Activated naive CD4-positive, alpha-beta T cell treated with anti-CD3 and anti-CD28 coated beads for 36 hours (primary cell): ENCODE results near the gene RXRB. TPM values are rescaled to one million over a fixed set of nuclear protein-coding genes. Genes with fewer than 3 reads are reported as not detected.

ENCODE experiments used
- CTCF ChIA-PET: fragments of 350-600 bp; sonication (Branson Sonifier 250); formaldehyde crosslinking; loops from one replicate; lab custom pipeline; 2021; ENCODE audit warnings: antibody characterized with exemption; lab: Charles Lee
- DNase-seq: peaks from one replicate; pipeline ENCODE4 v3.0.0-alpha.2; 2020
- H3K27ac Mint-ChIP-seq: one replicate; pipeline ENCODE4 v1.8.0; 2021; ENCODE audit warnings: mild to moderate bottlenecking, mixed read lengths
- H3K27me3 Mint-ChIP-seq: one replicate; pipeline ENCODE4 v1.8.0; 2021; ENCODE audit warnings: low read depth, mixed read lengths
- H3K36me3 Mint-ChIP-seq: one replicate; pipeline ENCODE4 v1.8.0; 2021; ENCODE audit warnings: low read depth, mixed read lengths
- H3K4me1 Mint-ChIP-seq: one replicate; pipeline ENCODE4 v1.8.0; 2021; ENCODE audit warnings: low read depth, mixed read lengths
- H3K4me3 Mint-ChIP-seq: one replicate; pipeline ENCODE4 v1.8.0; 2021; ENCODE audit warnings: mild to moderate bottlenecking, moderate library complexity, mixed read lengths
- H3K9me3 Mint-ChIP-seq: one replicate; pipeline ENCODE4 v1.8.0; 2021; ENCODE audit warnings: mixed read lengths
- intact Hi-C: fragments of 100-400 bp; cut with micrococcal nuclease; formaldehyde crosslinking; loops from one replicate; pipeline ENCODE4 v1.15.1; 2023
- total RNA-seq, 2 experiments: library from RNA; stranded (reverse); gene quantifications; one replicate each; pipeline ENCODE4 v1.2.3, GENCODE V29; 2021

The RXRB gene
- total RNA-seq, result 10 to 100 TPM; 50.4 to 50.6 TPM

GRCh38 chr6:33200219-33201146 lies at the start of gene RXRB, which contains the start of gene SLC39A7:
TSS of gene RXRB (minus strand) at chr6:33200665. CDS start at chr6:33200476, 189 bp downstream.
TSS of gene SLC39A7 (plus strand) at chr6:33200867. CDS start at chr6:33201246, 379 bp downstream.
- no peaks in the 10 kb centered on the region for H3K9me3 Mint-ChIP-seq
- peak within 1 kb of the TSS; percentile 98 for H3K4me3 Mint-ChIP-seq
- H3K27ac Mint-ChIP-seq, result peak within 1 kb of the TSS; percentile 97
- H3K36me3 Mint-ChIP-seq, result peaks cover 38% of the 10 kb centered on the region
- H3K27me3 Mint-ChIP-seq, result no peaks in the 10 kb centered on the region
- H3K4me1 Mint-ChIP-seq, result peaks cover 60% of the 10 kb centered on the region
- DNase-seq, result peak; percentile 100
- CTCF ChIA-PET, result interaction anchor here (0.6 kb wide), 2 partner anchors 202 to 265 kb away, joined by 3 to 4 read pairs; no protein-coding TSS in a partner anchor
- intact Hi-C loops, result loop anchor here (1.0 to 10.0 kb wide), 8 partner anchors 49 to 1006 kb away; partner anchors contain the start of genes CUTA, GPSM3, PBX2 and PHF1

GRCh38 chr6:33249732-33250630 lies 49.5 kb upstream of the RXRB start:
- Mint-ChIP-seq H3K36me3 (peaks cover 21% of the 10 kb centered on the region), H3K9me3 (no peaks in the 10 kb centered on the region), H3K27me3 (no peaks in the 10 kb centered on the region), H3K4me3 (peak overlapping the region; percentile 90), H3K4me1 (peaks cover 37% of the 10 kb centered on the region), H3K27ac (peak overlapping the region; percentile 93)
- CTCF ChIA-PET, result interaction anchor here (1.0 to 5.5 kb wide), 16 partner anchors 8 to 230 kb away, joined by 3 to 57 read pairs (median 5); partner anchors contain the start of genes B3GALT4, HSD17B8, PFDN6 and RPS18
- DNase-seq, result peak; percentile 36
- intact Hi-C loops, result loop anchor here (1.0 to 2.0 kb wide), 7 partner anchors 21 to 73 kb away; partner anchors contain the start of genes PFDN6, RXRB, SLC39A7 and TAPBP

- H3K36me3 Mint-ChIP-seq, result peaks cover 21% of the 10 kb centered on the region
- H3K4me3 Mint-ChIP-seq, result peak overlapping the region; percentile 90
- H3K27ac Mint-ChIP-seq, result peak overlapping the region; percentile 93
- CTCF ChIA-PET, result interaction anchor here (0.8 to 5.5 kb wide), 30 partner anchors 9 to 235 kb away, joined by 3 to 57 read pairs (median 5); partner anchors contain the start of genes B3GALT4, HSD17B8, PFDN6 and RING1
- peak; percentile 99 for DNase-seq
- intact Hi-C loops, result loop anchor here (1.0 to 2.0 kb wide), 11 partner anchors 22 to 235 kb away; partner anchors contain the start of genes PFDN6, RXRB, SLC39A7 and TAPBP
- no peaks in the 10 kb centered on the region for H3K9me3 Mint-ChIP-seq
- H3K4me1 Mint-ChIP-seq, result peaks cover 37% of the 10 kb centered on the region
- no peaks in the 10 kb centered on the region for H3K27me3 Mint-ChIP-seq
Measured at GRCh38 chr6:33248932-33249731, 48.7 kb upstream of the RXRB start.

DNA sequence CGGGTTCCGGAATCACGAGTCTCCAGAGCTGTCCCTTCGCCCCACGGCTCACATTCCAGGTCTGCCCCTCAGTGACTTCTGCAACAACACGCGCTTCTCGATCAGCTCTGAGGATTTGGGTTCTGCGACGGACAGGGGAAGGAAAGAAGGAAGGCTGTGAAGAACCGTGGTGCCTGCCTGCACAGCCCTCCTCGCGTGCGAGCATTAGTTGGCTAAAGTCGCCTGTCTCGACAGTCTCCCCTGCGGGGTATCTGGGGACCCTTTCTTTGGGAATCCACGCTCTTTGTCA lies 48.1 kb upstream of the RXRB start:
- no peaks in the 10 kb centered on the region for H3K27me3 Mint-ChIP-seq
- H3K9me3 Mint-ChIP-seq, result no peaks in the 10 kb centered on the region
- CTCF ChIA-PET, result interaction anchor here (0.8 to 5.5 kb wide), 28 partner anchors 9 to 234 kb away, joined by 3 to 57 read pairs (median 5); partner anchors contain the start of genes B3GALT4, HSD17B8, RING1 and RPS18
- intact Hi-C loops, result loop anchor here (1.0 to 2.0 kb wide), 5 partner anchors 66 to 234 kb away; partner anchors contain the start of gene TAPBP
- peaks cover 21% of the 10 kb centered on the region for H3K36me3 Mint-ChIP-seq
- DNase-seq, result no peak
- peaks cover 37% of the 10 kb centered on the region for H3K4me1 Mint-ChIP-seq
- peak overlapping the region; percentile 93 for H3K27ac Mint-ChIP-seq
- peak overlapping the region; percentile 90 for H3K4me3 Mint-ChIP-seq

- CTCF ChIA-PET, result interaction anchor here (0.7 to 5.5 kb wide), 28 partner anchors 8 to 234 kb away, joined by 3 to 57 read pairs (median 5); partner anchors contain the start of genes B3GALT4, HSD17B8, RING1 and RPS18
- H3K27me3 Mint-ChIP-seq, result no peaks in the 10 kb centered on the region
- peak overlapping the region; percentile 93 for H3K27ac Mint-ChIP-seq
- peaks cover 21% of the 10 kb centered on the region for H3K36me3 Mint-ChIP-seq
- peak overlapping the region; percentile 90 for H3K4me3 Mint-ChIP-seq
- intact Hi-C loops, result loop anchor here (1.0 to 2.0 kb wide), 5 partner anchors 67 to 234 kb away; partner anchors contain the start of gene TAPBP
- no peaks in the 10 kb centered on the region for H3K9me3 Mint-ChIP-seq
- DNase-seq, result peak; percentile 97
- H3K4me1 Mint-ChIP-seq, result peaks cover 39% of the 10 kb centered on the region
Measured at GRCh38 chr6:33247977-33248642, 47.6 kb upstream of the RXRB start.

DNA sequence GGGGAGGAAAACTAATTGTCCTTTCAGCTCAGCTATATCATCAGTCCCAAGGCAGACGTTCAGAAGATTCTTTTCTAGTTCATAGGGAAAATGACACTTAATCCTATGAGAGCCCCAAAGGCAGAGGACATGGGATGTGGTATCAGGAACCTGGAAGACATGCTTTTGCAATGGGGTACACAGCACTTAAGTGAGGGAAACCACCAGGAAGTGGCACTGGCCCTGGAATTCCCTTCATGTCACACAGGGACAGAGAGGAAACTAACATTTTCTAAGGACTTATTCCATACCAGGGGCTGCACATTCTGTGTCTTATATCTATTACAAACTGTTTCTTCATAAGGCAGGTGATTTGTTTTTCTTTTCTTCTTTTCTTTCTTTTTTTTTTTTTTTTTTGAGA lies 43.0 kb upstream of the RXRB start:
- Mint-ChIP-seq H3K9me3 (no peaks in the 10 kb centered on the region), H3K27me3 (peaks cover 3% of the 10 kb centered on the region), H3K4me1 (peaks cover 18% of the 10 kb centered on the region), H3K27ac (no peak overlapping the region), H3K4me3 (no peak overlapping the region), H3K36me3 (no peaks in the 10 kb centered on the region)
- intact Hi-C loops, result no loop called here
- CTCF ChIA-PET, result interaction anchor here (0.8 kb wide), 1 partner anchor 46 kb away, joined by 3 read pairs; no protein-coding TSS in a partner anchor
- no peak for DNase-seq

DNA sequence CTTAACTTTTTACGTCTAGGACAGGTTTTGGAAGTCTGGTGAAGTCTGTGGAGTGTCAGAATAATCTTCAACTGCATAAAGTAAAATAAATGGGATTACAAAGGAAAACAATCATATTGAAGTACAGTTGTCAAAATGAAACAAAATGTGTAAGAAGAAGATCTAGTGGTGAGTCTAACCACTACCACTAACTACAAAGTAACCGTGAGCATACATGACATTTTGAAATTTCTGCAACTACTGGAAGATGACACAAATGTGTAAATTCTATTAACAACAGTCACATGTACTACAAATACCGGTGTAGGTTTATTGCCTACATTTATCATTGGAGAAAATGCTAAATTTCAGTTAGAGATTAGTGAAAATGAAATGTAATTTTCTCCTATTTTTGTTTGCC lies 41.5 kb upstream of the RXRB start:
- Mint-ChIP-seq H3K36me3 (no peaks in the 10 kb centered on the region), H3K9me3 (no peaks in the 10 kb centered on the region), H3K27me3 (peaks cover 3% of the 10 kb centered on the region), H3K27ac (no peak overlapping the region), H3K4me1 (peaks cover 14% of the 10 kb centered on the region), H3K4me3 (no peak overlapping the region)
- intact Hi-C loops, result loop anchor here (1.0 kb wide), 1 partner anchor 37 kb away; no protein-coding TSS in a partner anchor
- CTCF ChIA-PET, result no interaction called here
- DNase-seq, result no peak

DNA sequence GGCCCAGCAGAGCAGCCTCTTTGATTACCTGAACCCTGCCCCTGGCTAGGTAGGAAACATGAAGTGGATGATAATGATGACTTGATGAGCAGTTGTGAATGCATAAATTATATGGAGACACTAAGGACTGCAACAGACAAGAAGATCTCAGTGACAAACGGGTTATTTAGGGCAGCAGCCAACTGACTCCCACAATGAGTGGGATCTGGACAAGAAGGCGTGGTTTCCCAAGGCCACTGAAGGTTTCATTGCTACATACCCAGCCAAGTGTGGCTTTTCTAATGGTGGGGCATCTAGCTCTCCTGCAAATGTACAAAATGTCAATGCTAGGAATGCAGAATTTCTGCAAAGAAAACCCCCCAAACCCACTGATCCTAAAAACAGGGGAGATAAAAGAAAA lies 37.3 kb upstream of the RXRB start:
- no peak for DNase-seq
- Mint-ChIP-seq H3K36me3 (no peaks in the 10 kb centered on the region), H3K4me1 (peaks cover 12% of the 10 kb centered on the region), H3K9me3 (no peaks in the 10 kb centered on the region), H3K4me3 (no peak overlapping the region), H3K27me3 (peaks cover 15% of the 10 kb centered on the region), H3K27ac (no peak overlapping the region)
- intact Hi-C loops, result no loop called here
- CTCF ChIA-PET, result interaction anchor here (0.6 kb wide), 1 partner anchor 87 kb away, joined by 3 read pairs; no protein-coding TSS in a partner anchor

DNA sequence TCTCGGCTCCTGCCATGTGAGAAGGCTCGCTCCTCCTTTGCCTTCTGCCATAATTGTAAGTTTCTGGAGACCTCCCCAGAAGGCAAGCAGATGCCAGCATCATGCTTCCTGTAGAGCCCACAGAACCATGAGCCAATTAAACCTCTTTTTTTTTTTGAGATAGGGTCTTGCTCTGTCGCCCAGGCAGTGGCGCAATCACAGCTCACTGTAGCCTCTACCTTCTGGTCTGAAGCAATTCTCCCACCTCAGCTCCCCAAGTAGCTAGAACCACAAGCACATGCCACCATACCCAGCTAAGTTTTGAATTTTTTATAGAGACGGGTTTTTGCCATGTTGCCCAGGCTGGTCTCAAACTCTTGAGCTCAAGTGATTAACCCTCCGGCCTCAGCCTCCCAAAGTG lies 36.4 kb upstream of the RXRB start:
- intact Hi-C loops, result no loop called here
- CTCF ChIA-PET, result no interaction called here
- Mint-ChIP-seq H3K4me1 (peaks cover 5% of the 10 kb centered on the region), H3K4me3 (no peak overlapping the region), H3K9me3 (no peaks in the 10 kb centered on the region), H3K36me3 (no peaks in the 10 kb centered on the region), H3K27ac (no peak overlapping the region), H3K27me3 (peaks cover 12% of the 10 kb centered on the region)
- no peak for DNase-seq

DNA sequence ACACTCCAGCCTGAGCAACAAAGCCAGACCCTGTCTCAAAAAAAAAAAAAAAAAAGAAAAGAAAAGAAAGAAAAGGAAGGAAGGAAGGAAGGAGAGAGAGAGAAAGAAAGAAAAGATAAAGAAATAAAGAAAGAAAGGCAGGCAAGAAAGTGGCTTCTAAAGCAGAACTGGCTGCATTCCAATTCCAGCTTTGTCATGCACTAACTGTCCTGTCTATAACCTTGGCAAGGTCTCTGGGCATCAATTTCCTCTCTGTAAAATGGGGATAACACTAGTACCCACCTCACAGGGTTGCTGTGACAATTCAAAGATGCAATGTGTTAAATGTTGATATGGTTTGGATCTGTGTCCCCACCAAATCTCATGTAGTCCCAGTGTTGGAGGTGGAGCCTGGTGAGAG lies 35.9 kb upstream of the RXRB start:
- Mint-ChIP-seq H3K36me3 (no peaks in the 10 kb centered on the region), H3K27ac (no peak overlapping the region), H3K4me1 (peaks cover 2% of the 10 kb centered on the region), H3K9me3 (no peaks in the 10 kb centered on the region), H3K27me3 (peaks cover 12% of the 10 kb centered on the region), H3K4me3 (no peak overlapping the region)
- DNase-seq, result no peak
- intact Hi-C loops, result no loop called here
- CTCF ChIA-PET, result no interaction called here
